H1 (cell line): ENCODE measurements around the gene FOXF1. TPM values are rescaled to one million over a fixed set of nuclear protein-coding genes. Genes with fewer than 3 reads are reported as not detected.

Experiments used
- CTCF ChIA-PET: fragments of 300-600 bp; sonication (Branson Sonifier 250); formaldehyde crosslinking; loops from one replicate; lab custom pipeline; 2021; ENCODE audit not compliant: partially characterized antibody; lab: Charles Lee
- POLR2A ChIA-PET: fragments of 300-600 bp; sonication (Branson Sonifier 250); formaldehyde crosslinking; loops from one replicate; lab custom pipeline; 2021; ENCODE audit warnings: inconsistent platforms; ENCODE audit not compliant: partially characterized antibody; lab: Charles Lee
- DNase-seq, 2 experiments: peaks; one replicate each; pipeline versions ENCODE4 v3.0.0 to v3.0.0-alpha.2; 2010 to 2022; ENCODE audit warnings: low spot score in 2 of 2, low read depth in 1 of 2, mixed read lengths in 1 of 2
- FAIRE-seq: peaks from 2 replicates; lab custom pipeline; 2011; peaks lifted over from hg19 to GRCh38; lab: Jason Lieb, UNC
- H2AFZ ChIP-seq: 2 replicates; pipeline ENCODE4 v1.8.1; 2012; ENCODE audit warnings: low read length, inconsistent platforms
- H2AK5ac ChIP-seq: 2 replicates; pipeline ENCODE4 v1.6.1; 2013; ENCODE audit warnings: low read depth, low read length
- H2BK120ac ChIP-seq: replicated peaks from 2 replicates; pipeline ENCODE3; 2013; ENCODE audit warnings: low read depth, low read length, inconsistent platforms
- H2BK12ac ChIP-seq: 2 replicates; pipeline ENCODE4 v1.6.1; 2013; ENCODE audit warnings: low read depth, low read length
- H2BK15ac ChIP-seq: 2 replicates; pipeline ENCODE4 v1.6.1; 2013; ENCODE audit warnings: low read length
- H2BK20ac ChIP-seq: 2 replicates; pipeline ENCODE4 v1.6.1; 2013; ENCODE audit warnings: low read length
- H2BK5ac ChIP-seq: 2 replicates; pipeline ENCODE4 v1.6.1; 2013; ENCODE audit warnings: low read depth, low read length
- H3K14ac ChIP-seq: 2 replicates; pipeline ENCODE4 v1.6.1; 2013; ENCODE audit warnings: inconsistent platforms; ENCODE audit not compliant: insufficient read length
- H3K18ac ChIP-seq: 2 replicates; pipeline ENCODE4 v1.6.1; 2013; ENCODE audit warnings: low read length; ENCODE audit errors: extremely low read depth
- H3K23ac ChIP-seq: 2 replicates; pipeline ENCODE4 v1.6.1; 2013; ENCODE audit warnings: inconsistent platforms; ENCODE audit not compliant: insufficient read length
- H3K23me2 ChIP-seq: 2 replicates; pipeline ENCODE4 v1.6.1; 2013; ENCODE audit warnings: low read depth, low read length
- H3K27ac ChIP-seq: 2 replicates; pipeline ENCODE4 v1.6.1; 2011; ENCODE audit warnings: low read depth, low read length, inconsistent platforms
- H3K27me3 ChIP-seq, 4 experiments: replicated peaks in 1 of 4; 1 replicate in 1 of 4; 2 replicates in 3 of 4; pipeline versions ENCODE4 v1.6.1 to v1.8.1; 2011 to 2013; ENCODE audit warnings: low read length in 3 of 4, mild to moderate bottlenecking in 3 of 4, inconsistent platforms in 2 of 4, mixed read lengths in 2 of 4, moderate library complexity in 1 of 4; ENCODE audit not compliant: control insufficient read depth in 3 of 4, insufficient read depth in 3 of 4; ENCODE audit errors: extremely low read depth in 1 of 4
- H3K36me3 ChIP-seq, 4 experiments: 2 replicates each; pipeline versions ENCODE4 v1.6.1 to v1.8.1; 2011 to 2013; ENCODE audit warnings: mild to moderate bottlenecking in 4 of 4, low read length in 3 of 4, moderate library complexity in 2 of 4, control low read depth in 1 of 4, inconsistent platforms in 1 of 4; ENCODE audit not compliant: insufficient read depth in 4 of 4, control insufficient read depth in 2 of 4
- H3K4ac ChIP-seq: replicated peaks from 2 replicates; pipeline ENCODE3; 2013; ENCODE audit warnings: low read length, low read depth, mixed read lengths, inconsistent platforms; ENCODE audit not compliant: insufficient read length
- H3K4me1 ChIP-seq, 4 experiments: replicated peaks in 1 of 4; 1 replicate in 1 of 4; 2 replicates in 3 of 4; pipeline versions ENCODE4 v1.6.1 to v1.8.1; 2011 to 2013; ENCODE audit warnings: low read length in 3 of 4, inconsistent platforms in 2 of 4, mixed read lengths in 1 of 4; ENCODE audit not compliant: insufficient read depth in 4 of 4, control insufficient read depth in 3 of 4
- H3K4me2 ChIP-seq, 2 experiments: 2 replicates each; pipeline versions ENCODE4 v1.6.1 to v1.8.1; 2011 to 2013; ENCODE audit warnings: low read depth in 2 of 2, low read length in 2 of 2, control low read depth in 1 of 2, inconsistent platforms in 1 of 2, mild to moderate bottlenecking in 1 of 2; ENCODE audit not compliant: insufficient read depth in 1 of 2
- H3K4me3 ChIP-seq, 4 experiments: fragments of 200-600, 300-600 bp in 1 of 4; sonication (generic), shearing (Covaris generic), sonication (Bioruptor Twin) in 1 of 4; 2 replicates each; pipeline versions ENCODE4 v1.5.1 to v1.8.1; 2011 to 2016; ENCODE audit warnings: low read length in 4 of 4, low read depth in 3 of 4, control low read depth in 2 of 4, inconsistent platforms in 2 of 4, mild to moderate bottlenecking in 2 of 4, mixed read lengths in 1 of 4, moderate library complexity in 1 of 4; ENCODE audit not compliant: insufficient read depth in 2 of 4; ENCODE audit errors: extremely low read depth in 1 of 4
- H3K56ac ChIP-seq: replicated peaks from 2 replicates; pipeline ENCODE3; 2013; ENCODE audit warnings: low read depth, mild to moderate bottlenecking, mixed read lengths, low read length, inconsistent platforms; ENCODE audit not compliant: insufficient read length
- H3K79me1 ChIP-seq: 2 replicates; pipeline ENCODE4 v1.6.1; 2013; ENCODE audit warnings: low read depth, low read length, control low read depth
- H3K79me2 ChIP-seq, 2 experiments: 2 replicates each; pipeline versions ENCODE4 v1.6.1 to v1.8.1; 2012 to 2013; ENCODE audit warnings: low read length in 2 of 2, mild to moderate bottlenecking in 2 of 2, inconsistent platforms in 1 of 2; ENCODE audit not compliant: insufficient read depth in 2 of 2, control insufficient read depth in 1 of 2
- H3K9ac ChIP-seq, 4 experiments: replicated peaks in 1 of 4; 1 replicate in 1 of 4; 2 replicates in 3 of 4; pipeline versions ENCODE4 v1.6.1 to v1.8.1; 2011 to 2013; ENCODE audit warnings: low read depth in 3 of 4, low read length in 3 of 4, control low read depth in 2 of 4, mild to moderate bottlenecking in 2 of 4, moderate library complexity in 2 of 4, inconsistent platforms in 1 of 4; ENCODE audit errors: extremely low read depth in 1 of 4
- H3K9me3 ChIP-seq, 2 experiments: 2 replicates each; pipeline versions ENCODE4 v1.6.1 to v1.8.1; 2012 to 2013; ENCODE audit warnings: mild to moderate bottlenecking in 2 of 2, moderate library complexity in 2 of 2, control low read depth in 1 of 2, inconsistent platforms in 1 of 2, low read depth in 1 of 2, low read length in 1 of 2, mixed read lengths in 1 of 2; ENCODE audit not compliant: insufficient read depth in 2 of 2
- H4K20me1 ChIP-seq, 2 experiments: replicated peaks in 1 of 2; 2 replicates each; pipeline versions ENCODE3 to v1.8.1; 2011 to 2013; ENCODE audit warnings: inconsistent platforms in 2 of 2, low read length in 2 of 2, mild to moderate bottlenecking in 1 of 2; ENCODE audit not compliant: insufficient read depth in 2 of 2, control insufficient read depth in 1 of 2
- H4K5ac ChIP-seq: 2 replicates; pipeline ENCODE4 v1.6.1; 2013; ENCODE audit warnings: low read length, low read depth, mixed read lengths, inconsistent platforms; ENCODE audit not compliant: insufficient read length
- H4K8ac ChIP-seq: 2 replicates; pipeline ENCODE4 v1.8.0; 2013; ENCODE audit warnings: mild to moderate bottlenecking, moderate library complexity, low read length, inconsistent platforms; ENCODE audit not compliant: insufficient read depth; ENCODE audit errors: extremely low read depth
- H4K91ac ChIP-seq: replicated peaks from 2 replicates; pipeline ENCODE3; 2013; ENCODE audit warnings: low read length, mixed read lengths, inconsistent platforms; ENCODE audit not compliant: insufficient read length
- ASH2L ChIP-seq: fragments of 200-600, 300-600 bp; sonication (generic); IDR thresholded peaks from one replicate; pipeline ENCODE4 v1.7.1; 2017; ENCODE audit warnings: low read length
- HDAC2 ChIP-seq, 2 experiments: fragments of 300-600 bp in 1 of 2; sonication (generic) in 1 of 2; IDR thresholded peaks; 2 replicates each; pipeline ENCODE4 v1.6.1; 2011 to 2012; ENCODE audit warnings: low read depth in 2 of 2, low read length in 2 of 2, mild to moderate bottlenecking in 2 of 2, moderate library complexity in 2 of 2, borderline replicate concordance in 1 of 2, inconsistent platforms in 1 of 2
- KDM5A ChIP-seq: fragments of 200-600 bp; IDR thresholded peaks from 2 replicates; pipeline ENCODE4 v1.7.1; 2012; ENCODE audit warnings: mild to moderate bottlenecking, low read length, inconsistent platforms, mixed read lengths
- MAFK ChIP-seq: IDR thresholded peaks from 2 replicates; pipeline ENCODE4 v1.6.1; 2012; ENCODE audit warnings: low read depth, mild to moderate bottlenecking, improper control_type of control experiment, low read length
- SIRT6 ChIP-seq: IDR thresholded peaks from one replicate; pipeline ENCODE4 v1.7.1; 2012; ENCODE audit warnings: low read length, inconsistent platforms
- TAF7 ChIP-seq: optimal IDR thresholded peaks from 2 replicates; pipeline ENCODE3; 2011; ENCODE audit warnings: low read depth, mild to moderate bottlenecking, inconsistent platforms, low read length, moderate library complexity, borderline replicate concordance
- TEAD4 ChIP-seq: IDR thresholded peaks from 2 replicates; pipeline ENCODE4 v1.6.1; 2012; ENCODE audit warnings: low read depth, low read length, inconsistent platforms, mixed read lengths
- YY1 ChIP-seq: IDR thresholded peaks from 2 replicates; pipeline ENCODE4 v1.6.1; 2011; ENCODE audit warnings: low read depth, mild to moderate bottlenecking, low read length
- ZNF274 ChIP-seq: IDR thresholded peaks from 2 replicates; pipeline ENCODE4 v1.7.0; 2012; ENCODE audit warnings: low read length, borderline replicate concordance; ENCODE audit errors: extremely low read depth
- WGBS, 2 experiments: shearing (Covaris generic) in 1 of 2; methylation state at CpG; one replicate each; pipeline versions ENCODE4 v1.1.6 to v1.1.7; 2013 to 2015; ENCODE audit warnings: low lambda C conversion rate in 2 of 2, mixed read lengths in 2 of 2, inconsistent platforms in 1 of 2, low coverage in 1 of 2, missing lambda C conversion rate in 1 of 2; ENCODE audit not compliant: insufficient replicate concordance in 2 of 2, insufficient coverage in 1 of 2, insufficient read length in 1 of 2; ENCODE audit errors: extremely low coverage in 1 of 2, missing lambda C conversion rate in 1 of 2; 5-methylcytosine and 5-hydroxymethylcytosine counted together
- polyA plus RNA-seq, 7 experiments: library from polyadenylated mRNA; depleted of rRNA in 3 of 7; stranded (reverse) in 5 of 7; unstranded in 2 of 7; fragments of >200 nt in 5 of 7; fragments of 200-250 nt in 2 of 7; gene quantifications; 1 replicate in 5 of 7; 2 replicates in 1 of 7; 4 replicates in 1 of 7; pipeline versions ENCODE4 v1.2.1 to v1.2.3, GENCODE V29; 2011 to 2013; ENCODE audit warnings: missing spikeins in 2 of 7, mixed read lengths in 2 of 7
- total RNA-seq: library from RNA; stranded (reverse); fragmentation: NEBNext Ultra II Directional; extraction: Animal tissue kit (Norgen Biotek cat#: 25700); gene quantifications from 2 replicates; pipeline ENCODE4 v1.2.1, GENCODE V29; 2021

The FOXF1 gene
- total and polyA plus RNA-seq, 2 of the 8 experiments (the other 6 are each of a cell fraction or from before 2014, with no cell fraction given): 0.02 TPM; not detected in 1

GRCh38 chr16:86549076-86549892 lies 39.0 kb downstream of the FOXF1 start:
- Histone ChIP-seq H3K56ac (no peak overlapping the region), H3K79me2 (no peaks in the 10 kb centered on the region; a peak in 1 of 4 replicates), H2AFZ (no peak overlapping the region), H3K23me2 (no peaks in the 10 kb centered on the region), H3K4ac (no peak overlapping the region), H4K20me1 (peaks cover 0 to 1% of the 10 kb centered on the region in 2 experiments), H2AK5ac (no peak overlapping the region), H4K91ac (no peak overlapping the region), H2BK20ac (no peak overlapping the region), H3K9me3 (no peaks in the 10 kb centered on the region), H3K14ac (no peak overlapping the region), H2BK5ac (no peak overlapping the region), H3K9ac (no peak overlapping the region), H2BK120ac (no peak overlapping the region), H3K36me3 (peaks cover 0 to 12% (median 0%) of the 10 kb centered on the region in 4 experiments; a peak in 3 of 8 replicates), H2BK15ac (no peak overlapping the region), H3K4me3 (no peak overlapping the region), H3K27me3 (no peaks in the 10 kb centered on the region)
- ChIA-PET CTCF (interaction anchor here (0.6 kb wide), 1 partner anchor 1001 kb away, joined by 4 read pairs; no protein-coding TSS in a partner anchor), POLR2A (no interaction called here)
- FAIRE-seq: no peak
- WGBS, 2 experiments: 81% methylated on average over 8 of the region's 8 CpGs; no CpG with 5 or more reads in 1 of the 2 experiments
- TF ChIP-seq MAFK: no peak
- no peak for TF ChIP-seq YY1
- TF ChIP-seq TEAD4: no peak
- TF ChIP-seq TAF7: no peak
- TF ChIP-seq ASH2L: no peak
- no peak for TF ChIP-seq KDM5A
- no peak for TF ChIP-seq HDAC2 (IDR thresholded peaks at IDR 0.05; ENCODE audit: borderline replicate concordance in 1 of 2, low read depth in 2 of 2, low read length in 2 of 2)
- no peak for TF ChIP-seq ZNF274
- no peak for TF ChIP-seq SIRT6
- TF ChIP-seq, all 59 proteins: peak for 0
- H3K79me1 ChIP-seq: no peaks in the 10 kb centered on the region; the same call in none of the 2 replicates
- H4K8ac ChIP-seq: no peak overlapping the region
- no peak overlapping the region for H4K5ac ChIP-seq
- H3K4me2 ChIP-seq: no peak overlapping the region
- H3K23ac ChIP-seq: no peak overlapping the region
- no peak overlapping the region for H3K27ac ChIP-seq
- DNase-seq: no peak
- no peaks in the 10 kb centered on the region; a peak in 1 of 7 replicates for H3K4me1 ChIP-seq
- H3K18ac ChIP-seq: no peak overlapping the region
- H2BK12ac ChIP-seq: no peak overlapping the region
